Transverse colon (tissue), 4 donors: ENCODE measurements around the gene ARHGEF40. TPM values are rescaled to one million over a fixed set of nuclear protein-coding genes. Genes with fewer than 3 reads are reported as not detected.

Experiments used
- DNase-seq: peaks from one replicate; pipeline ENCODE4 v3.0.0-alpha.2; 2019
- H3K27ac ChIP-seq, 4 donors: fragments of 200-600 bp; sonication (generic); 2 replicates each; pipeline ENCODE4 v1.5.1; 2016 to 2018; ENCODE audit warnings: inconsistent platforms in 4 of 4
- H3K27me3 ChIP-seq: fragments of 200-600 bp; sonication (generic); 2 replicates; pipeline ENCODE4 v1.5.1; 2017; ENCODE audit warnings: inconsistent platforms
- H3K36me3 ChIP-seq, 4 donors: fragments of 200-600 bp; sonication (generic); 2 replicates each; pipeline ENCODE4 v1.5.1; 2017 to 2019; ENCODE audit warnings: inconsistent platforms in 4 of 4
- H3K4me1 ChIP-seq, 4 donors: fragments of 200-600 bp; sonication (generic); 2 replicates each; pipeline ENCODE4 v1.5.1; 2017 to 2020; ENCODE audit warnings: inconsistent platforms in 4 of 4
- H3K4me3 ChIP-seq, 4 donors: fragments of 200-600 bp; sonication (generic); 1 replicate in 1 of 4; 2 replicates in 3 of 4; pipeline versions ENCODE4 v1.5.1 to v1.6.1; 2017 to 2019; ENCODE audit warnings: inconsistent platforms in 4 of 4
- H3K9me3 ChIP-seq, 2 donors: fragments of 200-600 bp; sonication (generic); 2 replicates each; pipeline ENCODE4 v1.5.1; 2017 to 2019; ENCODE audit warnings: inconsistent platforms in 2 of 2
- CTCF ChIP-seq, 5 experiments: fragments of 200-600 bp in 3 of 5; fragments of 450-650 bp in 2 of 5; sonication (generic) in 3 of 5; IDR thresholded peaks; 1 replicate in 2 of 5; 2 replicates in 3 of 5; pipeline ENCODE4 v1.5.1; 2016 to 2017; ENCODE audit warnings: antibody characterized with exemption in 5 of 5, inconsistent platforms in 3 of 5, mild to moderate bottlenecking in 2 of 5, moderate library complexity in 1 of 5
- EP300 ChIP-seq: sonication (generic); formaldehyde crosslinking; IDR thresholded peaks from one replicate; pipeline ENCODE4 v1.6.1; 2017; ENCODE audit warnings: antibody characterized with exemption, low read depth
- POLR2A ChIP-seq: fragments of 450-650 bp; IDR thresholded peaks from one replicate; pipeline ENCODE4 v1.6.1; 2016; ENCODE audit warnings: antibody characterized with exemption, mild to moderate bottlenecking, moderate library complexity
- POLR2AphosphoS5 ChIP-seq, 3 donors: sonication (generic); formaldehyde crosslinking; IDR thresholded peaks; one replicate each; pipeline ENCODE4 v1.6.1; 2016; ENCODE audit warnings: antibody characterized with exemption in 3 of 3
- WGBS, 2 donors: methylation state at CpG; one replicate each; pipeline ENCODE4 v1.1.5; 2018; ENCODE audit warnings: low coverage in 1 of 2; 5-methylcytosine and 5-hydroxymethylcytosine counted together
- in situ Hi-C, 4 donors: fragments of 200-750 bp; cut with MboI; loops; one replicate each; pipeline versions ENCODE4 v1.15.0 to v1.15.1; 2017; ENCODE audit warnings: low sequenced_read_pairs in 3 of 4, low pct_ligation_motif_present in 1 of 4, low pct_unique_long_range_greater_than_20kb in 1 of 4
- intact Hi-C: fragments of 100-400 bp; cut with DNase I; formaldehyde crosslinking; loops from one replicate; pipeline ENCODE4 v1.15.1; 2023; ENCODE audit warnings: low total_unique reads
- total RNA-seq, 4 donors: library from RNA; depleted of rRNA; stranded (reverse); fragments of >200 nt; gene quantifications; one replicate each; pipeline ENCODE4 v1.1.0, GENCODE V29; 2016

The ARHGEF40 gene
- total RNA-seq, 4 donors from 2014 or later = 55.6 to 138 (median 62.2) TPM

GRCh38 chr14:21037156-21037555, 32.9 kb upstream of the ARHGEF40 start:
- in situ Hi-C loops = no loop called here
- TF ChIP-seq POLR2AphosphoS5 (IDR thresholded peaks at IDR 0.05) = no peak
- TF ChIP-seq CTCF (IDR thresholded peaks at IDR 0.05) = no peak
- TF ChIP-seq POLR2A = no peak
- TF ChIP-seq EP300 = no peak

GRCh38 chr14:21038441-21039422, 31.4 kb upstream of the ARHGEF40 start:
- Histone ChIP-seq H3K27me3 (no peaks in the 10 kb centered on the region), H3K9me3 (no peaks in the 10 kb centered on the region), H3K4me3 (no peak overlapping the region), H3K4me1 (peaks cover 28 to 35% (median 29%) of the 10 kb centered on the region in 4 donors), H3K27ac (peak overlapping the region; percentile 75 to 83 (median 80)), H3K36me3 (no peaks in the 10 kb centered on the region)
- WGBS, 2 donors = 27% methylated on average over 3 to 10 of the region's 10 CpGs
- in situ Hi-C loops (no loop called here), intact Hi-C loops (no loop called here)
- no peak for TF ChIP-seq CTCF (IDR thresholded peaks at IDR 0.05)
- TF ChIP-seq EP300 = no peak
- TF ChIP-seq POLR2AphosphoS5 (IDR thresholded peaks at IDR 0.05) = peak; percentile 48 to 82 (median 63)
- TF ChIP-seq POLR2A = peak; percentile 34
- DNase-seq = peak; percentile 87

More at GRCh38 chr14:21037156-21037555, 32.9 kb upstream of the ARHGEF40 start:
- 73% methylated on average over 3 of the region's 3 CpGs; no CpG with 5 or more reads in 1 of the 2 donors for WGBS, 2 donors
- no peaks in the 10 kb centered on the region for H3K9me3 ChIP-seq
- H3K27ac ChIP-seq = no peak overlapping the region
- no peaks in the 10 kb centered on the region for H3K36me3 ChIP-seq
- peaks cover 18 to 21% (median 19%) of the 10 kb centered on the region in 4 donors for H3K4me1 ChIP-seq
- no peak overlapping the region for H3K4me3 ChIP-seq
- H3K27me3 ChIP-seq = no peaks in the 10 kb centered on the region
- intact Hi-C loops = no loop called here
- no peak for DNase-seq

GRCh38 chr14:21039585-21040369, 30.3 kb upstream of the ARHGEF40 start:
- Histone ChIP-seq H3K9me3 (no peaks in the 10 kb centered on the region), H3K27me3 (no peaks in the 10 kb centered on the region), H3K27ac (peak overlapping the region; percentile 75 to 83 (median 80)), H3K36me3 (no peaks in the 10 kb centered on the region), H3K4me3 (no peak overlapping the region), H3K4me1 (peaks cover 28 to 43% (median 31%) of the 10 kb centered on the region in 4 donors)
- in situ Hi-C loops (no loop called here), intact Hi-C loops (loop anchor here (2.0 kb wide), 1 partner anchor 25 kb away; no protein-coding TSS in a partner anchor)
- DNase-seq = peak; percentile 45
- WGBS, 2 donors = 36 to 46% methylated on average over 8 of the region's 8 CpGs
- TF ChIP-seq POLR2AphosphoS5 (IDR thresholded peaks at IDR 0.05) (no peak), EP300 (no peak), CTCF (IDR thresholded peaks at IDR 0.05) (peak; percentile 59 to 75 (median 63)), POLR2A (no peak)
